Measurements from ENCODE around the gene ELF3.
"Not testable (repeated sequence)": the region's sequence is repeated elsewhere in the genome, so short reads cannot be mapped to it uniquely, and the experiment has no call there.

Gene ELF3

DNA sequence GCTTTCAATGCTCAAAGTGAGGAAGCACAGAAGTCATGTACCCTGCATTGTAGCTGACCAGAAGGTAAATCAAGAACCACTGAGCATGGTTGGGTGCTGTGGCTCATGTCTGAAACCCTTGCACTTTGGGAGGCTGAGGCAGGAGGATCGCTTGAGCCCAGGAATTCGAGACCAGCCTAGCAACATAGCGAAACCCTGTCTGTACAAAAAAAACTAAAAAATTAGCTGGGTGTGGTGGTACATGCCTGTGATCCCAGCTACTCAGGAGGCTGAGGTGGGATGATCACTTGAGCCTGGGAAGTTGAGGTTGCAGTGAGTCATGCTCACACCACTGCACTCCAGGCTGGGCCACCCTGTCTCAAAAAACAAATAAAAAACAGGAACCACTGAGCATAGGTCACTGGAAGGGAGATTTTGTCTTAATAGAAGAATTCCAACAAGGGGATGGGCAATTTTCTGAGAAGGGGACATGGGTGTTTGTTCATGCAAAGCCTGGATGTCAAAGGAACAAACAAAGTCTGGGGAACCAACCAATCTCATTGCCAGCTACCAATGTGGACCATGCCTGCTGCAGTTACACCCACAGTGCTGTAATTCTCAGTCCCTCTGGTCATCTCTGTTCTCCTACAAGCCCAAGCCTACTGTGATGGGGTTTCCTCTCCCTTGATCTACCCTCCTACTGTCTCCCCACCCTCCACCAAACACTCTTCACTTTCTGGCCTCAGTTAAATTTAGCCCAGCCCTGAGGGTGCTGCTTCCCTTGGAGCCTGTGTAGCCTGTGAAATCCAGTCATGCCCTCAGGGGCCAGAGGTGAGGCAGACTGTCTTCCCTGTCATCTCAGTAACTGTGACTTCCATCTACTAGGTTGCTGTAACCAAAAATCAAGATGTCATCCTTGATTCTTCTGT is 47.9 kb downstream of the ELF3 start:
- no peak for DNase-seq (ENCODE audit: low read depth, low spot score)

GRCh38 chr1:202061055-202061454 is 50.7 kb downstream of the ELF3 start:
- H3K4me3 ChIP-seq (ENCODE audit: low read length): no peak overlapping the region
- no peak for DNase-seq (ENCODE audit: low read depth, low spot score)

More for the DNA sequence above, 47.9 kb downstream of the ELF3 start:
- no peak overlapping the region for H3K4me3 ChIP-seq (ENCODE audit: low read length)

GRCh38 chr1:202061787-202062186 is 51.4 kb downstream of the ELF3 start:
- H3K4me3 ChIP-seq (ENCODE audit: low read length); DNase-seq (ENCODE audit: low read depth, low spot score): not testable (repeated sequence)

- not testable (repeated sequence) for DNase-seq (ENCODE audit: low read depth, low spot score); H3K4me3 ChIP-seq (ENCODE audit: low read length)
Measured at GRCh38 chr1:202062636-202063035, 52.2 kb downstream of the ELF3 start.

DNA sequence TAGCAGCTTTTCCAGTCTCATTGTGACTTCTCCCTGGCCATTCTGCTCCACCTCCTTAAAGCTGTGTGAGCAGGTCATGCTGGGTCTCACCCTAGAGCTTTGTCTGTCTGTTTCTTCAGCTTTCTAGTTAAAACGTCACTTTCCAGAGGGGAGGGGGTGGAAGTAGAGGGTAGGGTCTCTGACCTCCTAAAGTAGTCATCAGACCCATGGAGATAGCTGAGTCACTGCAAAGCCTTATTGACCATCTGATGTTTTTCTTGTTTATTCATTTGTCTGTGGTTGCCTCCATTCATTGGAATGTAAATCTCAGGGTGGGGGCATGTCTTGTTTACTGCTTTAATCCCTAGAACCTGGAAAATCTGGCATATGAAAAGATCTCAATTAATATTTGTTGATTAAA is 52.7 kb downstream of the ELF3 start:
- H3K4me3 ChIP-seq (ENCODE audit: low read length): no peak overlapping the region
- DNase-seq (ENCODE audit: low read depth, low spot score): no peak

DNA sequence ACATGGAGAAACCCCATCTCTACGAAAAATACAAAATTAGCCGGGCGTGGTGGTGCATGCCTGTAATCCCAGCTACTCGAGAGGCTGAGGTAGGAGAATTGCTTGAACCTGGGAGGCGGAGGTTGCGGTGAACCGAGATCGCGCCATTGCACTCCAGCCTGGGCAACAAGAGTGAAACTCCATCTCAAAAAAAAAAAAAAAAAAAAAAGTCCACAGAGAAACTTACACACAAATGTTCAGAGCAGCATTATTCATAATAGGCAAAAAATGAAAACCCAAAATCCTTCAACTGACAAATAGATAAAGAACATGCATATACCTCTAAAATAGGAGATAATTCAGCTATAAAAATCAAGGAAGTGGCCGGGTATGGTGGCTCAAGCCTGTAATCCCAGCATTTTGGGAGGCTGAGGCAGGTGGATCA is 54.5 kb downstream of the ELF3 start:
- DNase-seq (ENCODE audit: low read depth, low spot score): not testable (repeated sequence)

More for the DNA sequence above, 54.5 kb downstream of the ELF3 start:
- not testable (repeated sequence) for H3K4me3 ChIP-seq (ENCODE audit: low read length)

Data from Jurkat, Clone E6-1 (cell line).